Upper lobe of left lung (tissue), 6 donors: Measurements from ENCODE around the gene ZNF362. TPM values are rescaled to one million over a fixed set of nuclear protein-coding genes. Genes with fewer than 3 reads are reported as not detected.
A peak's percentile ranks its signal among the peaks of the same experiment; 100 is the strongest.

Experiments
- ATAC-seq, 2 donors: fragments of 200-7000 bp; cut with Tn5 transposase; one replicate each; pipeline ENCODE4 v1.9.1; 2022; ENCODE audit warnings: mild to moderate bottlenecking in 2 of 2, moderate library complexity in 2 of 2; ENCODE audit not compliant: low FRiP score in 2 of 2
- DNase-seq, 2 donors: peaks; one replicate each; pipeline ENCODE4 v3.0.0-alpha.2; 2019 to 2020
- H3K27ac ChIP-seq, 4 donors: fragments of 200-600 bp; sonication (generic); one replicate each; pipeline ENCODE4 v1.5.1; 2016 to 2019
- H3K27me3 ChIP-seq, 4 donors: fragments of 200-600 bp; sonication (generic); one replicate each; pipeline ENCODE4 v1.5.1; 2017 to 2019
- H3K36me3 ChIP-seq, 4 donors: fragments of 200-600 bp; sonication (generic); one replicate each; pipeline ENCODE4 v1.5.1; 2016 to 2019
- H3K4me1 ChIP-seq, 4 donors: fragments of 200-600 bp; sonication (generic); one replicate each; pipeline ENCODE4 v1.5.1; 2018 to 2019
- H3K4me3 ChIP-seq, 4 donors: fragments of 200-600 bp; sonication (generic); one replicate each; pipeline ENCODE4 v1.5.1; 2017 to 2019; ENCODE audit warnings: mild to moderate bottlenecking in 2 of 4, moderate library complexity in 1 of 4
- H3K9me3 ChIP-seq, 4 donors: fragments of 200-600 bp; sonication (generic); one replicate each; pipeline ENCODE4 v1.5.1; 2018 to 2019
- EP300 ChIP-seq, 4 donors: sonication (generic); formaldehyde crosslinking; IDR thresholded peaks; one replicate each; pipeline ENCODE4 v1.5.1; 2017; ENCODE audit warnings: antibody characterized with exemption in 4 of 4, control low read depth in 2 of 4
- POLR2A ChIP-seq, 4 donors: fragments of 450-650 bp; IDR thresholded peaks; one replicate each; pipeline ENCODE4 v1.5.1; 2016 to 2017; ENCODE audit warnings: antibody characterized with exemption in 4 of 4, mild to moderate bottlenecking in 2 of 4
- POLR2AphosphoS5 ChIP-seq, 2 donors: sonication (generic); formaldehyde crosslinking; IDR thresholded peaks; one replicate each; pipeline ENCODE4 v1.5.1; 2017; ENCODE audit warnings: antibody characterized with exemption in 2 of 2
- WGBS, 2 donors: methylation state at CpG; one replicate each; pipeline ENCODE4 v1.1.5; 2017 to 2018; 5-methylcytosine and 5-hydroxymethylcytosine counted together
- total RNA-seq, 6 donors: library from RNA; depleted of rRNA in 4 of 6; stranded (reverse); fragments of >200 nt in 4 of 6; gene quantifications; one replicate each; pipeline versions ENCODE4 v1.1.0 to v1.2.1, GENCODE V29; 2016 to 2021
- TF ChIP-seq, protein P1 (sequence below), 6 experiments: fragments of 450-650 bp in 4 of 6; fragments of 200-600 bp in 2 of 6; sonication (generic) in 2 of 6; IDR thresholded peaks; one replicate each; pipeline ENCODE4 v1.5.1; 2016 to 2019; ENCODE audit warnings: antibody characterized with exemption in 6 of 6
- donor health status: DM: no; HTN: no; CAD: no; lungs with moderate emphysema.
- donor health status: DM: no; HTN: yes; CAD: no; lungs with severe emphysema.

The ZNF362 gene
- total RNA-seq, 6 donors from 2014 or later: 14.9 to 41.0 (median 21.3) TPM

DNA sequence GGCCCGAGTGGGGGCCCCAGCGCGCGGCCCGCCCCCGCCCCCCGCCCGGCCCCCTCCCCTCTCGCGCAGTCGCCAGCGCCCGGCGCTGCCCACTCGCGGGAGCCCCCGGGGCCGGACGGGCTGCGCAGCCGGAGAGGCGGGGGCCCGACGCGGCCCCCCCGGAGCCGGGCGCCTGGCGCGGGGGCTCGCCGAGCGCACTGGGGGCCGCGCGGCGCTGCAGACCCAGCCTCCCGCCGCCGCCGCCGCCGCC, 146 bp upstream of the ZNF362 start:
- H3K27me3 ChIP-seq: no peaks in the 10 kb centered on the region
- TF ChIP-seq, protein P1, sequence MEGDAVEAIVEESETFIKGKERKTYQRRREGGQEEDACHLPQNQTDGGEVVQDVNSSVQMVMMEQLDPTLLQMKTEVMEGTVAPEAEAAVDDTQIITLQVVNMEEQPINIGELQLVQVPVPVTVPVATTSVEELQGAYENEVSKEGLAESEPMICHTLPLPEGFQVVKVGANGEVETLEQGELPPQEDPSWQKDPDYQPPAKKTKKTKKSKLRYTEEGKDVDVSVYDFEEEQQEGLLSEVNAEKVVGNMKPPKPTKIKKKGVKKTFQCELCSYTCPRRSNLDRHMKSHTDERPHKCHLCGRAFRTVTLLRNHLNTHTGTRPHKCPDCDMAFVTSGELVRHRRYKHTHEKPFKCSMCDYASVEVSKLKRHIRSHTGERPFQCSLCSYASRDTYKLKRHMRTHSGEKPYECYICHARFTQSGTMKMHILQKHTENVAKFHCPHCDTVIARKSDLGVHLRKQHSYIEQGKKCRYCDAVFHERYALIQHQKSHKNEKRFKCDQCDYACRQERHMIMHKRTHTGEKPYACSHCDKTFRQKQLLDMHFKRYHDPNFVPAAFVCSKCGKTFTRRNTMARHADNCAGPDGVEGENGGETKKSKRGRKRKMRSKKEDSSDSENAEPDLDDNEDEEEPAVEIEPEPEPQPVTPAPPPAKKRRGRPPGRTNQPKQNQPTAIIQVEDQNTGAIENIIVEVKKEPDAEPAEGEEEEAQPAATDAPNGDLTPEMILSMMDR (IDR thresholded peaks at IDR 0.05): no peak
- TF ChIP-seq POLR2A (IDR thresholded peaks at IDR 0.05) (no peak), EP300 (IDR thresholded peaks at IDR 0.05) (no peak), POLR2AphosphoS5 (IDR thresholded peaks at IDR 0.05) (no peak)
- WGBS, 2 donors: 0% methylated on average over 1 of the region's 43 CpGs; no CpG with 5 or more reads in 1 of the 2 donors
- H3K4me1 ChIP-seq: peaks cover 24 to 37% (median 32%) of the 10 kb centered on the region in 4 donors
- no peaks in the 10 kb centered on the region for H3K9me3 ChIP-seq
- H3K36me3 ChIP-seq: no peaks in the 10 kb centered on the region
- H3K27ac ChIP-seq: peak overlapping the region in 3 of 4 donors; percentile 92 to 97 (median 95)
- DNase-seq (no peak), ATAC-seq (no peak)
- H3K4me3 ChIP-seq: peak overlapping the region in 3 of 4 donors; percentile 60 to 75 (median 63)

DNA sequence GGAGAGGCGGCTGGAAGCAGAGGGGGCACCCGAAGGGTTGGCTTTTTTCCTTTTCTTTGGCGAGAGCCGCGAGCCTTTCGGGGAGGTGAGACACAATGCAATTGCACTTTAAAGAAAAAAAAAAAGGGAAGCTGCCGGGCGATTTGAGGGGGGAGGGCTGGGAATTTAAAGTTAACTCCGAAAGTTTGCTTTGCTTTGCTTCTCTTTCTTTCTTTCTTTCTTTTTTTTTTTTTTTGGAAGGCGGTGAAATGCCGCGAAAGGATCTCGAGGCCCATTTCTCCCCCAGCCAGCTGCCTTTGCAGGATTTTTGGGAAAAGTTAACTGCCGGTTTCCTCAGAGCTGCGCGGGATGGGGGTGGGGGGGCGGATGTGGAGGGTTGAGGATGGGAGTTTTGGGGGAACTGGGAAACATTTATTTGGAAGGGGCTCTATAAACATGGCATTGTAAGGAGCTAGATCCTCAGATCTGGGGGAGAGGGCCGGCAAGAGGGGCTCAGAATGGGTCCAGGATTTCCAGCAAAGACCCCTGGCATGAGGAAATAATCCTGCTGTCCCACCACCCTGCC, 997 bp downstream of the ZNF362 start:
- peaks cover 27 to 38% (median 32%) of the 10 kb centered on the region in 4 donors for H3K4me1 ChIP-seq
- H3K27ac ChIP-seq: peak overlapping the region; percentile 83 to 97 (median 90)
- H3K9me3 ChIP-seq: no peaks in the 10 kb centered on the region
- no peaks in the 10 kb centered on the region for H3K36me3 ChIP-seq
- DNase-seq: no peak
- ATAC-seq: no peak
- H3K27me3 ChIP-seq: no peaks in the 10 kb centered on the region
- WGBS, 2 donors: 1 to 3% methylated on average over 18 of the region's 18 CpGs
- peak overlapping the region; percentile 54 to 75 (median 62) for H3K4me3 ChIP-seq
- TF ChIP-seq, protein P1 (IDR thresholded peaks at IDR 0.05): no peak
- TF ChIP-seq POLR2A (IDR thresholded peaks at IDR 0.05): no peak
- TF ChIP-seq POLR2AphosphoS5 (IDR thresholded peaks at IDR 0.05): no peak
- no peak for TF ChIP-seq EP300 (IDR thresholded peaks at IDR 0.05)

DNA sequence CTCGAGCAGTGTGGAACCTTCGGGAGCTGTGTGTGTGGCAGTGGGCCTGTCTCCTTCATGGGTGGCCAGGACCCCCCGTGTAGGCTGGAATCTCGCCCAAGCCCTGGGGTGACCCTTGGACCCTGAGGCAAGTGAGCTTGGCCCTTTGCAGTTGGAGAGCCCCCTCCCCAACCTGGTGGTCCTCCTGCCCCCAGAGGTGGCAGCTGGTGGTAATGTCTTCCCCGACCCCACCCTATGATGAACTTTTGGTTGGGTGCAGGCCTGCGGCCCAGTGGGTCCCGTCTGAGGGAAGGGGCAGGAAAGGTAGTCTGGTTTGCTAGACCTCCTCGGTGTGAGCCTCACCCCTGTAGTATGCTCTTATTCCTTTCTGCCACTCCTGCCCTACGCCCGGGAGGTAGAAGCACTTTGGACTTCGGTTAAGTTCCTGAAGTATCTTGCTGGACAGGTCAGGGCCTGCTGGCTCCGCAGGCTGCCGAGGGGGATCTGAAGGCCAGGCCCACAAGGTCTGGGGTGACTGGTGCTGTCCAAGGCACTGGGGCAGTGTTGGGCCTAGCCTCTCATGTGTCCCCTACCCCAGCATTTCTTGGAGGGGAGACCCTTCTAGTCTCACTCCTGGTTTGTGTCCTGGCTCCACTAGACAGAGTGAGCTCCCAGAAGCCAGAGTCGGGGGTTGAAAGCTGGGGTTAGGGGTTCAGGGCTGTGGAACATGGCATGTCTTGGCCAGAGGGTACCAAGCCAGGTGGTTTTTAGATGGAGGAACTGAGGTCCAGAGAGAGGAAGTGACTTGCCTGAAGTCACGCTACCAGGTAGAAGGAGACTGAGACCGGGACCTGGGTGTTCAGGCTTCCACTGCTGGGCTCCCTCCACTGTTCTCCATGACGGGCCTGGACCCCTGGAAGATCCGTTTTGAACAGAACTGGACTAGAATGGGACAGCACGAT, 1.8 kb downstream of the ZNF362 start:
- 53 to 55% methylated on average over 10 to 19 of the region's 19 CpGs for WGBS, 2 donors
- DNase-seq (peak; percentile 52 to 72), ATAC-seq (peak in 1 of 2 donors; percentile 63)
- Histone ChIP-seq H3K4me1 (peaks cover 27 to 38% (median 32%) of the 10 kb centered on the region in 4 donors), H3K9me3 (no peaks in the 10 kb centered on the region), H3K27ac (peak overlapping the region; percentile 83 to 97 (median 90)), H3K36me3 (peaks cover 0 to 4% (median 0%) of the 10 kb centered on the region in 4 donors), H3K27me3 (no peaks in the 10 kb centered on the region), H3K4me3 (peak overlapping the region in 3 of 4 donors; percentile 60 to 75 (median 63))
- TF ChIP-seq, protein P1 (IDR thresholded peaks at IDR 0.05): no peak
- peak in 1 of 2 donors; percentile 19 for TF ChIP-seq POLR2AphosphoS5 (IDR thresholded peaks at IDR 0.05)
- peak in 1 of 4 donors; percentile 42 for TF ChIP-seq POLR2A (IDR thresholded peaks at IDR 0.05)

DNA sequence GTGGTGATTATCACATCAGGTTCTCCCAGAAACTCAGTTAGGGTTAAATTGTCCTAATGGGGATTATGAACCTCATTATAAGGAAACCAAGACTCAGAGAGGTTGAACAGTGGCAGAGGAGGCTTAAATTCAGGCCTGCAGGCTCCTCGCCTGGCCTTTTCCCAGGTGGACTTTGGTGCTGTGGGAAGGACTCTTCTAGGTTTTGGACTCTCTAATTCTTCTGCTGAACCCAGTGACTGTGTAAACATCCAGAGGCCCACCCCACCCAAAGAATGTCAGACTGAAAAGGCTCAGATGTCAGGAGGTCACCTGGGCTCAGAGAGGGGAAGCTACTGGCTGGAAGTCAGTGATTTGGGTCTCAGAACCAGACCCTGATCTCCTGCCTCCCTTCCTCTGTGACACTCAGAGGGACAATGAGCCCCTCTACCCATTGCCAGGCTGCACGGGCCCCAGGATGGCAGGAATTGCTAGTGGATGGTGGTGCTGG, 2.5 kb downstream of the ZNF362 start:
- H3K27ac ChIP-seq: peak overlapping the region in 3 of 4 donors; percentile 83 to 97 (median 91)
- 89 to 96% methylated on average over 2 of the region's 2 CpGs for WGBS, 2 donors
- DNase-seq: no peak
- no peak overlapping the region for H3K4me3 ChIP-seq
- H3K4me1 ChIP-seq: peaks cover 27 to 44% (median 33%) of the 10 kb centered on the region in 4 donors
- ATAC-seq: no peak
- H3K36me3 ChIP-seq: peaks cover 0 to 4% (median 0%) of the 10 kb centered on the region in 4 donors
- TF ChIP-seq POLR2AphosphoS5 (IDR thresholded peaks at IDR 0.05) (no peak), EP300 (IDR thresholded peaks at IDR 0.05) (no peak)
- TF ChIP-seq, protein P1 (IDR thresholded peaks at IDR 0.05): no peak
- no peaks in the 10 kb centered on the region for H3K27me3 ChIP-seq
- no peaks in the 10 kb centered on the region for H3K9me3 ChIP-seq
